K562 (cell line): ENCODE results near the gene KRT16. TPM values are rescaled to one million over a fixed set of nuclear protein-coding genes. Genes with fewer than 3 reads are reported as not detected.

Experiments
- GATAD2A ChIP-seq: fragments of 450-650 bp; IDR thresholded peaks from 2 replicates; pipeline ENCODE4 v1.6.1; 2017
- XRCC5 ChIP-seq: fragments of 200-400 bp; formaldehyde crosslinking; IDR thresholded peaks from 2 replicates; pipeline ENCODE4 v1.6.1; 2017; ENCODE audit warnings: low read depth, mild to moderate bottlenecking, low read length
- polyA plus RNA-seq, 8 experiments: library from polyadenylated mRNA; depleted of rRNA in 4 of 8; stranded (reverse) in 5 of 8; unstranded in 3 of 8; fragments of >200 nt; fragmentation: Nextera tagmentation in 2 of 8; fragmentation: Illumina TruSeq in 1 of 8; extraction: Ambion mirVana in 2 of 8; extraction: Trizol in 1 of 8; gene quantifications; 2 replicates each; pipeline versions ENCODE4 v1.2.1 to v1.2.3, GENCODE V29; 2011 to 2014; ENCODE audit warnings: inconsistent platforms in 1 of 8, missing spikeins in 1 of 8
- total RNA-seq, 7 experiments: library from RNA; depleted of rRNA in 6 of 7; stranded (reverse); fragments of >200 nt in 6 of 7; fragmentation: Illumina TruSeq in 2 of 7; extraction: Trizol in 2 of 7; gene quantifications; 2 replicates each; pipeline versions ENCODE4 v1.2.1 to v1.2.3, GENCODE V29; 2011 to 2021; ENCODE audit warnings: low replicate concordance in 1 of 7
- TF ChIP-seq, protein P1 (sequence below): fragments of 450-650 bp; IDR thresholded peaks from 2 replicates; pipeline ENCODE4 v1.6.1; 2016; ENCODE audit warnings: low read depth

KRT16 gene
- total and polyA plus RNA-seq, 9 of the 15 experiments (the other 6 are each of a cell fraction or from before 2014, with no cell fraction given) = 0.04 TPM; not detected in 8

DNA sequence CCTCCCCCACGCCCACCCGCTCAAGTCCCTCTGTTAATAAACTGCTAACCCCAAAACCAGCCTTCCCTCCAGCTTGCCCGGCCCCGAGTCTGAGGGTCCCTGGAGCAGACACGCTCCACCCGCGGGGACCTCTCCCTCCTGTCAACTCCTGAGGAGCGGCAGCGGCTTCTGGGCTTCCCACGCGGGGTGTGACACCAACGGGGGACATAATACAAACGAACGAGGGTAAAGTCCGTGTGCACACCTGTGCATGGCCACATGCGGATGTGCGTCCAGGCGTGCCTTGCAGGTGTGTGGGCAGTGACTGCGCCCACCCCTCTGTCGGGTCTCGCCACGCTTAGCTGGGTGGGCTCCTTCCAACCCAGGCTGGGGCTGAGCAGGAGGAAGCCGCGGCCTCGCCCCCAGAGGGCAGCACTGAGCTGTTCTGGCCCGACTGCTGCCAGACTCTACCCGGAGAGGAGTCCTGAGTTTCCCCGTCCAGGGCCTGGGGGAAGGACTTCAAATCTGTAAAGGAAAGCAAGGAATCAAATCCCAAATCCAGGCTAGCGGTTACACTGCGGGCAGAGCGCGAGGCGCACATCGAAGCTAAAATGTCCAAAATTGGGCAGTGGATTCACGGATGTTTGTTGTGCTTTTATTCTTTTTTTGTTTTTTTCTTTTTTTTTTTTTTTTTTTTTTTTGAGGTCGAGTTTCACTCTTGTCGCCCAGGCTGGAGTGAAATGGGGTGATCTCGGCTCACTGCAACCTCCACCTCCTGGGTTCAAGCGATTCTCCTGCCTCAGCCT lies 36.0 kb upstream of the KRT16 start (continued):
- TF ChIP-seq, protein P1, sequence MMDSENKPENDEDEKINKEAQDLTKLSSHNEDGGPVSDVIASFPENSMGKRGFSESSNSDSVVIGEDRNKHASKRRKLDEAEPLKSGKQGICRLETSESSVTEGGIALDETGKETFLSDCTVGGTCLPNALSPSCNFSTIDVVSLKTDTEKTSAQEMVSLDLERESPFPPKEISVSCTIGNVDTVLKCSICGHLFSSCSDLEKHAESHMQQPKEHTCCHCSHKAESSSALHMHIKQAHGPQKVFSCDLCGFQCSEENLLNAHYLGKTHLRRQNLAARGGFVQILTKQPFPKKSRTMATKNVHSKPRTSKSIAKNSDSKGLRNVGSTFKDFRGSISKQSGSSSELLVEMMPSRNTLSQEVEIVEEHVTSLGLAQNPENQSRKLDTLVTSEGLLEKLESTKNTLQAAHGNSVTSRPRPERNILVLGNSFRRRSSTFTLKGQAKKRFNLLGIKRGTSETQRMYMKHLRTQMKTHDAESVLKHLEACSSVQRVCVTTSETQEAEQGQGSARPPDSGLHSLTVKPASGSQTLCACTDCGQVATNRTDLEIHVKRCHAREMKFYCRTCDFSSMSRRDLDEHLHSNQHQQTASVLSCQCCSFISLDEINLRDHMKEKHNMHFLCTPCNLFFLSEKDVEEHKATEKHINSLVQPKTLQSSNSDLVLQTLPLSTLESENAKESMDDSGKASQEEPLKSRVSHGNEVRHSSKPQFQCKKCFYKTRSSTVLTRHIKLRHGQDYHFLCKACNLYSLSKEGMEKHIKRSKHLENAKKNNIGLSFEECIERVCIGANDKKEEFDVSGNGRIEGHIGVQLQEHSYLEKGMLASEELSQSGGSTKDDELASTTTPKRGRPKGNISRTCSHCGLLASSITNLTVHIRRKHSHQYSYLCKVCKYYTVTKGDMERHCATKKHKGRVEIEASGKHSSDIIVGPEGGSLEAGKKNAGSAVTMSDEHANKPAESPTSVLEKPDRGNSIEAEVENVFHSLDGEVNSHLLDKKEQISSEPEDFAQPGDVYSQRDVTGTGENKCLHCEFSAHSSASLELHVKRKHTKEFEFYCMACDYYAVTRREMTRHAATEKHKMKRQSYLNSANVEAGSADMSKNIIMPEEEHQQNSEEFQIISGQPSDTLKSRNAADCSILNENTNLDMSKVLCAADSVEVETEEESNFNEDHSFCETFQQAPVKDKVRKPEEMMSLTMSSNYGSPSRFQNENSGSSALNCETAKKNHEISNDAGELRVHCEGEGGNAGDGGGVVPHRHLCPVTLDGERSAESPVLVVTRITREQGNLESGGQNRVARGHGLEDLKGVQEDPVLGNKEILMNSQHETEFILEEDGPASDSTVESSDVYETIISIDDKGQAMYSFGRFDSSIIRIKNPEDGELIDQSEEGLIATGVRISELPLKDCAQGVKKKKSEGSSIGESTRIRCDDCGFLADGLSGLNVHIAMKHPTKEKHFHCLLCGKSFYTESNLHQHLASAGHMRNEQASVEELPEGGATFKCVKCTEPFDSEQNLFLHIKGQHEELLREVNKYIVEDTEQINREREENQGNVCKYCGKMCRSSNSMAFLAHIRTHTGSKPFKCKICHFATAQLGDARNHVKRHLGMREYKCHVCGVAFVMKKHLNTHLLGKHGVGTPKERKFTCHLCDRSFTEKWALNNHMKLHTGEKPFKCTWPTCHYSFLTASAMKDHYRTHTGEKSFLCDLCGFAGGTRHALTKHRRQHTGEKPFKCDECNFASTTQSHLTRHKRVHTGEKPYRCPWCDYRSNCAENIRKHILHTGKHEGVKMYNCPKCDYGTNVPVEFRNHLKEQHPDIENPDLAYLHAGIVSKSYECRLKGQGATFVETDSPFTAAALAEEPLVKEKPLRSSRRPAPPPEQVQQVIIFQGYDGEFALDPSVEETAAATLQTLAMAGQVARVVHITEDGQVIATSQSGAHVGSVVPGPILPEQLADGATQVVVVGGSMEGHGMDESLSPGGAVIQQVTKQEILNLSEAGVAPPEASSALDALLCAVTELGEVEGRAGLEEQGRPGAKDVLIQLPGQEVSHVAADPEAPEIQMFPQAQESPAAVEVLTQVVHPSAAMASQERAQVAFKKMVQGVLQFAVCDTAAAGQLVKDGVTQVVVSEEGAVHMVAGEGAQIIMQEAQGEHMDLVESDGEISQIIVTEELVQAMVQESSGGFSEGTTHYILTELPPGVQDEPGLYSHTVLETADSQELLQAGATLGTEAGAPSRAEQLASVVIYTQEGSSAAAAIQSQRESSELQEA = no peak
- TF ChIP-seq GATAD2A (peak; percentile 78; the same call in 1 of the 2 replicates), XRCC5 (peak; percentile 84; the same call in 1 of the 2 replicates)
